HepG2 (cell line): ENCODE results near the gene SLC13A3. TPM values are rescaled to one million over a fixed set of nuclear protein-coding genes. Genes with fewer than 3 reads are reported as not detected.

ENCODE experiments used
- ARNT2 ChIP-seq: sonication (generic); formaldehyde crosslinking; IDR thresholded peaks from 2 replicates; pipeline ENCODE4 v1.8.0; 2022; ENCODE audit warnings: mild to moderate bottlenecking, low read depth, missing genetic modification reagents, moderate library complexity
- ATF7-NPFF ChIP-seq: sonication (generic); formaldehyde crosslinking; IDR thresholded peaks from 2 replicates; pipeline ENCODE4 v1.8.1; 2023; ENCODE audit warnings: mild to moderate bottlenecking, low read depth, missing genetic modification reagents, moderate library complexity
- ELF1 ChIP-seq: sonication (generic); formaldehyde crosslinking; IDR thresholded peaks from 2 replicates; pipeline ENCODE4 v1.4.0; 2020; ENCODE audit warnings: missing genetic modification reagents
- ERF ChIP-seq: IDR thresholded peaks from 2 replicates; pipeline ENCODE4 v1.6.1; 2018; ENCODE audit warnings: missing biosample characterization, missing genetic modification reagents
- HMG20B ChIP-seq: conservative IDR thresholded peaks from 2 replicates; pipeline ENCODE4 v1.6.1; 2016; ENCODE audit warnings: missing genetic modification reagents, missing compliant biosample characterization
- IKZF4 ChIP-seq: sonication (generic); formaldehyde crosslinking; IDR thresholded peaks from 2 replicates; pipeline ENCODE4 v1.5.1; 2020; ENCODE audit warnings: borderline replicate concordance, mild to moderate bottlenecking, low read depth, missing genetic modification reagents; ENCODE audit errors: not compliant biosample characterization
- NFYB ChIP-seq: sonication (generic); formaldehyde crosslinking; IDR thresholded peaks from 2 replicates; pipeline ENCODE4 v1.4.0; 2020; ENCODE audit warnings: missing genetic modification reagents
- NRL ChIP-seq: sonication (generic); formaldehyde crosslinking; IDR thresholded peaks from 2 replicates; pipeline ENCODE4 v1.5.0; 2020; ENCODE audit warnings: missing genetic modification reagents, mild to moderate bottlenecking, moderate library complexity, borderline replicate concordance
- ZFP36L1 ChIP-seq: sonication (generic); formaldehyde crosslinking; IDR thresholded peaks from 2 replicates; pipeline ENCODE4 v1.8.0; 2022; ENCODE audit warnings: mild to moderate bottlenecking, missing genetic modification reagents, moderate library complexity
- ZMYM3 ChIP-seq: sonication (generic); formaldehyde crosslinking; IDR thresholded peaks from 2 replicates; pipeline ENCODE4 v1.5.1; 2020; ENCODE audit warnings: mild to moderate bottlenecking, missing genetic modification reagents
- ZNF354B ChIP-seq: sonication (generic); formaldehyde crosslinking; IDR thresholded peaks from 2 replicates; pipeline ENCODE4 v1.8.0; 2022; ENCODE audit warnings: mild to moderate bottlenecking, missing genetic modification reagents
- ZNF558 ChIP-seq: sonication (generic); formaldehyde crosslinking; IDR thresholded peaks from 2 replicates; pipeline ENCODE4 v1.9.0; 2022; ENCODE audit warnings: mild to moderate bottlenecking, missing genetic modification reagents, borderline replicate concordance
- ZNF788 ChIP-seq: sonication (generic); formaldehyde crosslinking; IDR thresholded peaks from 2 replicates; pipeline ENCODE4 v1.5.0; 2020; ENCODE audit warnings: mild to moderate bottlenecking, missing genetic modification reagents, borderline replicate concordance
- ZNF816 ChIP-seq: sonication (generic); formaldehyde crosslinking; IDR thresholded peaks from 2 replicates; pipeline ENCODE4 v1.8.0; 2022; ENCODE audit warnings: missing genetic modification reagents, mild to moderate bottlenecking, borderline replicate concordance
- polyA plus RNA-seq, 8 experiments: library from polyadenylated mRNA; depleted of rRNA in 3 of 8; stranded (reverse) in 7 of 8; unstranded in 1 of 8; fragments of >200 nt; fragmentation: Illumina TruSeq in 4 of 8; extraction: Trizol in 4 of 8; gene quantifications; 2 replicates each; pipeline versions ENCODE4 v1.2.1 to v1.2.3, GENCODE V29; 2011 to 2016; ENCODE audit warnings: low read depth in 4 of 8, missing spikeins in 1 of 8, mixed read lengths in 1 of 8; ENCODE audit not compliant: insufficient read depth in 1 of 8
- total RNA-seq, 5 experiments: library from RNA; depleted of rRNA; stranded (reverse); fragments of >200 nt; fragmentation: Illumina TruSeq; extraction: Trizol; gene quantifications; 2 replicates each; pipeline ENCODE4 v1.2.3, GENCODE V29; 2016; ENCODE audit warnings: low read depth in 1 of 5
- TF ChIP-seq, protein P1 (sequence below): sonication (generic); formaldehyde crosslinking; IDR thresholded peaks from 2 replicates; pipeline ENCODE4 v1.4.0; 2020; ENCODE audit warnings: missing genetic modification reagents
- TF ChIP-seq, protein P2 (sequence below): sonication (generic); formaldehyde crosslinking; IDR thresholded peaks from 2 replicates; pipeline ENCODE4 v1.4.0; 2020; ENCODE audit warnings: missing genetic modification reagents, borderline replicate concordance
- TF ChIP-seq, protein P3 (sequence below): sonication (generic); formaldehyde crosslinking; IDR thresholded peaks from 2 replicates; pipeline ENCODE4 v1.4.0; 2020; ENCODE audit warnings: mild to moderate bottlenecking, missing genetic modification reagents
- TF ChIP-seq, protein P4 (sequence below): fragments of 450-650 bp; IDR thresholded peaks from 2 replicates; pipeline ENCODE4 v1.6.1; 2017

SLC13A3 gene
- total and polyA plus RNA-seq, 2 of the 13 experiments (the other 11 are each of a cell fraction or from before 2014, with no cell fraction given), result 66.5 to 76.0 TPM

DNA sequence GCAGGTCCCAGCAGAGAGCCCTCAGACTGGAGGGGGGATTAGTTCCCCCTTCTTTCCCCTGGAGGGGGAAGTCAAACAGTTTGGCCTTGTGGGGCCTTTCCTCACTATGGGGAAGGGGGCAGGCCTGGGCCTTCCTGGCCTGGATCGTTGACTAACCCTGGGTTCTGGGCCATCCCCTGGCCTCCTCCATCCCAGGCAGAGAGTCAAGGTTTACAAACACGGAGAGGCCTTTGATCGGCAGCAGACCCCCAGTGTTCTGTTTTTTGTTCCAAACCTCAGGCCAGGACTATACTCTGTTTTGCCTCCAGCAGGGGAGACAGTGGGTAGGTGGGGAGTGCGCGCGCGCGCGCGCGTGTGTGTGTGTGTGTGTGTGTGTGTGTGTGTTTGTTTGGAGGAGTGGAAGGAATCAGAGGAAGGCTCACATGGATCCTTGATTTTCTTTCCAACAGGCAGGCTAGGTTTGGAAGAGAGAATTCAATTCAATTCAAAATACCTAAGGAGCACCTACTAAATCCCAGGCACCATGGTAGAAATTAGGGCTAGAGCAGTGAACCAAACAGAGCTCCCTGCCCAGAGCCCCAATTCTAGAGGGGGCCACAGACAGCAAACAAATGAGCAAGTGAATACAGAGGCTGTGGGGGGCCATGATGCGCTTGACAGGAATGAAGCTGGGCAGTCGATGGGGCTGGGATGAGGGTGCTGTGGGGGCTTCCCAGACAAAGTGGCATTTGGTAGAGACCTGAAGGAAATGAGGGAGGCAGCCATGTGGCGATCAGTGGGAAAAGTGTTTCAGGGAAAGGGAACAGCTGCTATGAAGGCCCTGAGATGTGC, 23.2 kb upstream of the SLC13A3 start (continued):
- TF ChIP-seq ARNT2 (CRISPR knock-in tag) (0 out of 2 replicates have a peak, but pooled peaks have one; percentile 18), ATF7-NPFF (CRISPR knock-in tag) (peak; percentile 91), NFYB (CRISPR knock-in tag) (peak; percentile 5; the same call in 1 of the 2 replicates), ERF (peak; percentile 85; the same call in 1 of the 2 replicates), NRL (CRISPR knock-in tag) (peak; percentile 24; the same call in 1 of the 2 replicates), ZNF816 (CRISPR knock-in tag) (peak; percentile 89; the same call in 1 of the 2 replicates), ZNF354B (CRISPR knock-in tag) (no peak), ZMYM3 (CRISPR knock-in tag) (peak; percentile 82; the same call in 1 of the 2 replicates), ZFP36L1 (CRISPR knock-in tag) (0 out of 2 replicates have a peak, but pooled peaks have one; percentile 18), ZNF558 (CRISPR knock-in tag) (no peak; the same call in 1 of the 2 replicates), ELF1 (CRISPR knock-in tag) (peak; percentile 76), HMG20B (CRISPR knock-in tag) (peak; percentile 90), ZNF788 (CRISPR knock-in tag) (peak; percentile 95; the same call in 1 of the 2 replicates), IKZF4 (CRISPR knock-in tag) (peak; percentile 70)
- TF ChIP-seq, protein P1, sequence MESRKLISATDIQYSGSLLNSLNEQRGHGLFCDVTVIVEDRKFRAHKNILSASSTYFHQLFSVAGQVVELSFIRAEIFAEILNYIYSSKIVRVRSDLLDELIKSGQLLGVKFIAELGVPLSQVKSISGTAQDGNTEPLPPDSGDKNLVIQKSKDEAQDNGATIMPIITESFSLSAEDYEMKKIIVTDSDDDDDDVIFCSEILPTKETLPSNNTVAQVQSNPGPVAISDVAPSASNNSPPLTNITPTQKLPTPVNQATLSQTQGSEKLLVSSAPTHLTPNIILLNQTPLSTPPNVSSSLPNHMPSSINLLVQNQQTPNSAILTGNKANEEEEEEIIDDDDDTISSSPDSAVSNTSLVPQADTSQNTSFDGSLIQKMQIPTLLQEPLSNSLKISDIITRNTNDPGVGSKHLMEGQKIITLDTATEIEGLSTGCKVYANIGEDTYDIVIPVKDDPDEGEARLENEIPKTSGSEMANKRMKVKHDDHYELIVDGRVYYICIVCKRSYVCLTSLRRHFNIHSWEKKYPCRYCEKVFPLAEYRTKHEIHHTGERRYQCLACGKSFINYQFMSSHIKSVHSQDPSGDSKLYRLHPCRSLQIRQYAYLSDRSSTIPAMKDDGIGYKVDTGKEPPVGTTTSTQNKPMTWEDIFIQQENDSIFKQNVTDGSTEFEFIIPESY (CRISPR knock-in tag), result peak; percentile 43; the same call in 1 of the 2 replicates
- TF ChIP-seq, protein P2, sequence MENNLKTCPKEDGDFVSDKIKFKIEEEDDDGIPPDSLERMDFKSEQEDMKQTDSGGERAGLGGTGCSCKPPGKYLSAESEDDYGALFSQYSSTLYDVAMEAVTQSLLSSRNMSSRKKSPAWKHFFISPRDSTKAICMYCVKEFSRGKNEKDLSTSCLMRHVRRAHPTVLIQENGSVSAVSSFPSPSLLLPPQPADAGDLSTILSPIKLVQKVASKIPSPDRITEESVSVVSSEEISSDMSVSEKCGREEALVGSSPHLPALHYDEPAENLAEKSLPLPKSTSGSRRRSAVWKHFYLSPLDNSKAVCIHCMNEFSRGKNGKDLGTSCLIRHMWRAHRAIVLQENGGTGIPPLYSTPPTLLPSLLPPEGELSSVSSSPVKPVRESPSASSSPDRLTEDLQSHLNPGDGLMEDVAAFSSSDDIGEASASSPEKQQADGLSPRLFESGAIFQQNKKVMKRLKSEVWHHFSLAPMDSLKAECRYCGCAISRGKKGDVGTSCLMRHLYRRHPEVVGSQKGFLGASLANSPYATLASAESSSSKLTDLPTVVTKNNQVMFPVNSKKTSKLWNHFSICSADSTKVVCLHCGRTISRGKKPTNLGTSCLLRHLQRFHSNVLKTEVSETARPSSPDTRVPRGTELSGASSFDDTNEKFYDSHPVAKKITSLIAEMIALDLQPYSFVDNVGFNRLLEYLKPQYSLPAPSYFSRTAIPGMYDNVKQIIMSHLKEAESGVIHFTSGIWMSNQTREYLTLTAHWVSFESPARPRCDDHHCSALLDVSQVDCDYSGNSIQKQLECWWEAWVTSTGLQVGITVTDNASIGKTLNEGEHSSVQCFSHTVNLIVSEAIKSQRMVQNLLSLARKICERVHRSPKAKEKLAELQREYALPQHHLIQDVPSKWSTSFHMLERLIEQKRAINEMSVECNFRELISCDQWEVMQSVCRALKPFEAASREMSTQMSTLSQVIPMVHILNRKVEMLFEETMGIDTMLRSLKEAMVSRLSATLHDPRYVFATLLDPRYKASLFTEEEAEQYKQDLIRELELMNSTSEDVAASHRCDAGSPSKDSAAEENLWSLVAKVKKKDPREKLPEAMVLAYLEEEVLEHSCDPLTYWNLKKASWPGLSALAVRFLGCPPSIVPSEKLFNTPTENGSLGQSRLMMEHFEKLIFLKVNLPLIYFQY (CRISPR knock-in tag), result peak; percentile 90
- TF ChIP-seq, protein P3, sequence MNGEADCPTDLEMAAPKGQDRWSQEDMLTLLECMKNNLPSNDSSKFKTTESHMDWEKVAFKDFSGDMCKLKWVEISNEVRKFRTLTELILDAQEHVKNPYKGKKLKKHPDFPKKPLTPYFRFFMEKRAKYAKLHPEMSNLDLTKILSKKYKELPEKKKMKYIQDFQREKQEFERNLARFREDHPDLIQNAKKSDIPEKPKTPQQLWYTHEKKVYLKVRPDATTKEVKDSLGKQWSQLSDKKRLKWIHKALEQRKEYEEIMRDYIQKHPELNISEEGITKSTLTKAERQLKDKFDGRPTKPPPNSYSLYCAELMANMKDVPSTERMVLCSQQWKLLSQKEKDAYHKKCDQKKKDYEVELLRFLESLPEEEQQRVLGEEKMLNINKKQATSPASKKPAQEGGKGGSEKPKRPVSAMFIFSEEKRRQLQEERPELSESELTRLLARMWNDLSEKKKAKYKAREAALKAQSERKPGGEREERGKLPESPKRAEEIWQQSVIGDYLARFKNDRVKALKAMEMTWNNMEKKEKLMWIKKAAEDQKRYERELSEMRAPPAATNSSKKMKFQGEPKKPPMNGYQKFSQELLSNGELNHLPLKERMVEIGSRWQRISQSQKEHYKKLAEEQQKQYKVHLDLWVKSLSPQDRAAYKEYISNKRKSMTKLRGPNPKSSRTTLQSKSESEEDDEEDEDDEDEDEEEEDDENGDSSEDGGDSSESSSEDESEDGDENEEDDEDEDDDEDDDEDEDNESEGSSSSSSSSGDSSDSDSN (CRISPR knock-in tag), result peak; percentile 91
- TF ChIP-seq, protein P4, sequence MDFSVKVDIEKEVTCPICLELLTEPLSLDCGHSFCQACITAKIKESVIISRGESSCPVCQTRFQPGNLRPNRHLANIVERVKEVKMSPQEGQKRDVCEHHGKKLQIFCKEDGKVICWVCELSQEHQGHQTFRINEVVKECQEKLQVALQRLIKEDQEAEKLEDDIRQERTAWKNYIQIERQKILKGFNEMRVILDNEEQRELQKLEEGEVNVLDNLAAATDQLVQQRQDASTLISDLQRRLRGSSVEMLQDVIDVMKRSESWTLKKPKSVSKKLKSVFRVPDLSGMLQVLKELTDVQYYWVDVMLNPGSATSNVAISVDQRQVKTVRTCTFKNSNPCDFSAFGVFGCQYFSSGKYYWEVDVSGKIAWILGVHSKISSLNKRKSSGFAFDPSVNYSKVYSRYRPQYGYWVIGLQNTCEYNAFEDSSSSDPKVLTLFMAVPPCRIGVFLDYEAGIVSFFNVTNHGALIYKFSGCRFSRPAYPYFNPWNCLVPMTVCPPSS, result no peak
